ENCODE results near the gene ZDHHC1.
"Not testable (repeated sequence)": the region's sequence is repeated elsewhere in the genome, so short reads cannot be mapped to it uniquely, and the experiment has no call there.

ZDHHC1 gene

DNA sequence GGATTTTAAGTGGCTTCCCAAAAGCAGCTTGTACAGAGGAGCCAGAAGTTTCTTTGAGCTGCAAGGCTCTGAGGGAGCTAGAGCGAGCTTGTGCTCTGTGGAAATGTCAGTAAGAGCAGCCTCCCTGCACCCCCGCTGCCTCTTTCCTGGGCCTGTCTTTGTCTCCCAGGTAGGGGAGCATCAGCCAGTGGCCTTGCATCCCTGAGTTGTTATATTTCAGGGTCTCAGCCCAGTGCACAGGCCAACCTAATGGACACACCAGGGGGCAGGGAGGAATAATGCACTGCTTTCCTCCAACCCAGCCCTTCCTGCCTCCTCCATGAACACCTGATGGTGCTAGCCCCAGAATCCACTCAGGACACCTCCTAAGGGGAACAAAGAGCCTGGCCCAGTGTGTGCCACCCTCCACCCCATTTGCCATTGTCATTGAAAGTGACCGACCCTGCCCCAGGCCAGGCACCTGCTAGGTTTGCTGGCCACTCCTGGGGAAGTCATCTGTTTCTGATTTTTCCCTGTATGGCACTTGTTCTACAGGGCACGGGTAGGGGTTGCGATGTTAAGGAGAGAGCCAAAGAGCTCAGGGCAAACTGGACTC, 29.3 kb downstream of the ZDHHC1 start:
- Histone ChIP-seq H4K20me1 (ENCODE audit: insufficient read depth) (no peaks in the 10 kb centered on the region), H3K4me2 (no peak overlapping the region), H3K27me3 (ENCODE audit: insufficient read depth, low read depth) (no peaks in the 10 kb centered on the region), H3K4me1 (ENCODE audit: low read depth, poor library complexity, severe bottlenecking) (no peaks in the 10 kb centered on the region), H3K4me3 (IDR thresholded peaks at IDR 0.05; ENCODE audit: insufficient read depth, low read depth, low read length) (no peak overlapping the region), H3K27ac (no peak overlapping the region), H3K79me2 (ENCODE audit: insufficient read depth, low read depth) (no peaks in the 10 kb centered on the region), H3K36me3 (ENCODE audit: insufficient read depth) (no peaks in the 10 kb centered on the region), H2AFZ (ENCODE audit: low read depth) (no peak overlapping the region), H3K9ac (no peak overlapping the region)
- TF ChIP-seq CTCF (conservative IDR thresholded peaks at IDR 0.05; ENCODE audit: low read depth, low read length): no peak

GRCh38 chr16:67384778-67385510, 31.3 kb downstream of the ZDHHC1 start:
- Histone ChIP-seq H3K27me3 (ENCODE audit: insufficient read depth, low read depth) (no peaks in the 10 kb centered on the region), H2AFZ (ENCODE audit: low read depth) (no peak overlapping the region), H3K36me3 (ENCODE audit: insufficient read depth) (no peaks in the 10 kb centered on the region), H3K4me1 (ENCODE audit: low read depth, poor library complexity, severe bottlenecking) (no peaks in the 10 kb centered on the region), H3K27ac (no peak overlapping the region), H3K4me3 (IDR thresholded peaks at IDR 0.05; ENCODE audit: insufficient read depth, low read depth, low read length) (no peak overlapping the region), H4K20me1 (ENCODE audit: insufficient read depth) (no peaks in the 10 kb centered on the region), H3K4me2 (no peak overlapping the region), H3K79me2 (ENCODE audit: insufficient read depth, low read depth) (no peaks in the 10 kb centered on the region), H3K9ac (no peak overlapping the region)
- no peak for TF ChIP-seq CTCF (conservative IDR thresholded peaks at IDR 0.05; ENCODE audit: low read depth, low read length)

- Histone ChIP-seq H3K36me3 (ENCODE audit: insufficient read depth) (no peaks in the 10 kb centered on the region), H3K27me3 (ENCODE audit: insufficient read depth, low read depth) (no peaks in the 10 kb centered on the region), H3K27ac (no peak overlapping the region), H3K79me2 (ENCODE audit: insufficient read depth, low read depth) (no peaks in the 10 kb centered on the region), H4K20me1 (ENCODE audit: insufficient read depth) (no peaks in the 10 kb centered on the region), H3K4me2 (no peak overlapping the region), H3K4me3 (IDR thresholded peaks at IDR 0.05; ENCODE audit: insufficient read depth, low read depth, low read length) (no peak overlapping the region), H2AFZ (ENCODE audit: low read depth) (no peak overlapping the region), H3K4me1 (ENCODE audit: low read depth, poor library complexity, severe bottlenecking) (no peaks in the 10 kb centered on the region), H3K9ac (no peak overlapping the region)
- no peak for TF ChIP-seq CTCF (conservative IDR thresholded peaks at IDR 0.05; ENCODE audit: low read depth, low read length)
These were observed 33.0 kb downstream of the ZDHHC1 start for GRCh38 chr16:67383284-67383683.

GRCh38 chr16:67378642-67379041, 37.6 kb downstream of the ZDHHC1 start:
- no peaks in the 10 kb centered on the region for H3K36me3 ChIP-seq (ENCODE audit: insufficient read depth)
- H3K4me2 ChIP-seq: no peak overlapping the region
- no peaks in the 10 kb centered on the region for H3K27me3 ChIP-seq (ENCODE audit: insufficient read depth, low read depth)
- no peak overlapping the region for H3K9ac ChIP-seq
- H4K20me1 ChIP-seq (ENCODE audit: insufficient read depth): no peaks in the 10 kb centered on the region
- H3K27ac ChIP-seq: no peak overlapping the region
- TF ChIP-seq CTCF (conservative IDR thresholded peaks at IDR 0.05; ENCODE audit: low read depth, low read length): no peak
- no peaks in the 10 kb centered on the region for H3K4me1 ChIP-seq (ENCODE audit: low read depth, poor library complexity, severe bottlenecking)
- H3K4me3 ChIP-seq (IDR thresholded peaks at IDR 0.05; ENCODE audit: insufficient read depth, low read depth, low read length): no peak overlapping the region
- H2AFZ ChIP-seq (ENCODE audit: low read depth): no peak overlapping the region
- no peaks in the 10 kb centered on the region for H3K79me2 ChIP-seq (ENCODE audit: insufficient read depth, low read depth)

GRCh38 chr16:67376012-67376411, 40.3 kb downstream of the ZDHHC1 start:
- H3K4me2 ChIP-seq; H3K4me3 ChIP-seq (IDR thresholded peaks at IDR 0.05; ENCODE audit: insufficient read depth, low read depth, low read length); H3K36me3 ChIP-seq (ENCODE audit: insufficient read depth): not testable (repeated sequence)

More at GRCh38 chr16:67376012-67376411, 40.3 kb downstream of the ZDHHC1 start:
- H2AFZ ChIP-seq (ENCODE audit: low read depth); H3K9ac ChIP-seq; H4K20me1 ChIP-seq (ENCODE audit: insufficient read depth); H3K27ac ChIP-seq; H3K4me1 ChIP-seq (ENCODE audit: low read depth, poor library complexity, severe bottlenecking); H3K27me3 ChIP-seq (ENCODE audit: insufficient read depth, low read depth); H3K79me2 ChIP-seq (ENCODE audit: insufficient read depth, low read depth): not testable (repeated sequence)
